WTC11 (cell line): Measurements from ENCODE around the gene CAMSAP1. TPM values are rescaled to one million over a fixed set of nuclear protein-coding genes. Genes with fewer than 3 reads are reported as not detected.

Experiments
- ATAC-seq: fragments of 200-7000 bp; cut with Tn5 transposase; 2 replicates; pipeline ENCODE4 v1.10.0; 2021; ENCODE audit warnings: mild to moderate bottlenecking, moderate library complexity
- CTCF ChIA-PET: fragments of 300-600 bp; sonication (Branson Sonifier 250); formaldehyde crosslinking; loops from one replicate; lab custom pipeline; 2021; ENCODE audit warnings: antibody characterized with exemption; lab: Charles Lee
- POLR2A ChIA-PET: fragments of 350-600 bp; sonication (Branson Sonifier 250); formaldehyde crosslinking; loops from one replicate; lab custom pipeline; 2021; ENCODE audit warnings: antibody characterized with exemption; lab: Charles Lee
- DNase-seq: peaks from one replicate; pipeline ENCODE4 v3.0.0; 2021; ENCODE audit warnings: low spot score
- H3K27ac Mint-ChIP-seq: 2 replicates; pipeline ENCODE4 v1.8.0; 2021; ENCODE audit warnings: mixed read lengths
- H3K27me3 Mint-ChIP-seq: 2 replicates; pipeline ENCODE4 v1.8.0; 2021; ENCODE audit warnings: low read depth, mild to moderate bottlenecking, moderate library complexity, mixed read lengths
- H3K36me3 Mint-ChIP-seq: 2 replicates; pipeline ENCODE4 v1.8.0; 2021; ENCODE audit warnings: mixed read lengths
- H3K4me1 Mint-ChIP-seq: 2 replicates; pipeline ENCODE4 v1.8.0; 2022; ENCODE audit warnings: mixed read lengths
- H3K4me3 Mint-ChIP-seq: 2 replicates; pipeline ENCODE4 v1.8.0; 2021; ENCODE audit warnings: mild to moderate bottlenecking, moderate library complexity, mixed read lengths
- H3K9me3 Mint-ChIP-seq: 2 replicates; pipeline ENCODE4 v1.8.0; 2021; ENCODE audit warnings: mixed read lengths
- AR ChIP-seq: fragments of 250-450 bp; sonication (Bioruptor Pico); IDR thresholded peaks from 2 replicates; pipeline ENCODE4 v1.9.0; 2021; ENCODE audit warnings: mild to moderate bottlenecking
- ATF3 ChIP-seq: sonication (generic); formaldehyde crosslinking; conservative IDR thresholded peaks from 2 replicates; pipeline ENCODE4 v1.8.1; 2022; ENCODE audit warnings: mild to moderate bottlenecking, missing genetic modification reagents
- FOXP1 ChIP-seq: sonication (generic); formaldehyde crosslinking; IDR thresholded peaks from 2 replicates; pipeline ENCODE4 v1.8.0; 2022; ENCODE audit warnings: missing genetic modification reagents, mild to moderate bottlenecking, moderate library complexity, borderline replicate concordance
- GTF2I ChIP-seq: fragments of 250-450 bp; sonication (Bioruptor Pico); conservative IDR thresholded peaks from 2 replicates; pipeline ENCODE4 v1.4.0; 2021; ENCODE audit warnings: mild to moderate bottlenecking
- HMGA2 ChIP-seq: fragments of 250-450 bp; sonication (Bioruptor Pico); IDR thresholded peaks from 2 replicates; pipeline ENCODE4 v1.4.0; 2021; ENCODE audit warnings: mild to moderate bottlenecking, moderate library complexity
- IRF2 ChIP-seq: sonication (generic); formaldehyde crosslinking; IDR thresholded peaks from 2 replicates; pipeline ENCODE4 v1.8.0; 2022; ENCODE audit warnings: low read depth, missing genetic modification reagents, borderline replicate concordance
- JUN ChIP-seq: sonication (generic); formaldehyde crosslinking; IDR thresholded peaks from 2 replicates; pipeline ENCODE4 v1.8.0; 2023; ENCODE audit warnings: mild to moderate bottlenecking, missing genetic modification reagents
- KAT7 ChIP-seq: sonication (generic); formaldehyde crosslinking; IDR thresholded peaks from 2 replicates; pipeline ENCODE4 v1.8.1; 2023; ENCODE audit warnings: missing genetic modification reagents, mild to moderate bottlenecking, borderline replicate concordance
- MXD4 ChIP-seq: fragments of 250-450 bp; sonication (Bioruptor Pico); IDR thresholded peaks from 2 replicates; pipeline ENCODE4 v1.8.0; 2021; ENCODE audit warnings: mild to moderate bottlenecking, moderate library complexity, borderline replicate concordance
- NFATC4 ChIP-seq: fragments of 250-450 bp; sonication (Bioruptor Pico); IDR thresholded peaks from 2 replicates; pipeline ENCODE4 v1.9.0; 2021; ENCODE audit warnings: mild to moderate bottlenecking
- NFE2L1 ChIP-seq: sonication (generic); formaldehyde crosslinking; IDR thresholded peaks from 2 replicates; pipeline ENCODE4 v1.8.1; 2023; ENCODE audit warnings: missing genetic modification reagents
- NR3C1 ChIP-seq: sonication (generic); formaldehyde crosslinking; conservative IDR thresholded peaks from 2 replicates; pipeline ENCODE4 v1.8.1; 2023; ENCODE audit warnings: low read depth, mild to moderate bottlenecking, missing genetic modification reagents
- PREB ChIP-seq: sonication (generic); formaldehyde crosslinking; IDR thresholded peaks from 2 replicates; pipeline ENCODE4 v1.8.1; 2022; ENCODE audit warnings: mild to moderate bottlenecking, missing genetic modification reagents, moderate library complexity, borderline replicate concordance
- SMAD4 ChIP-seq: sonication (generic); formaldehyde crosslinking; IDR thresholded peaks from 2 replicates; pipeline ENCODE4 v1.8.0; 2022; ENCODE audit warnings: mild to moderate bottlenecking, missing genetic modification reagents
- ZNF138 ChIP-seq: sonication (generic); formaldehyde crosslinking; conservative IDR thresholded peaks from 2 replicates; pipeline ENCODE4 v1.8.1; 2022; ENCODE audit warnings: mild to moderate bottlenecking, moderate library complexity, missing genetic modification reagents
- ZNF317 ChIP-seq: sonication (generic); formaldehyde crosslinking; IDR thresholded peaks from 2 replicates; pipeline ENCODE4 v1.8.1; 2023; ENCODE audit warnings: low read depth, mild to moderate bottlenecking, moderate library complexity, missing genetic modification reagents, borderline replicate concordance
- ZNF396 ChIP-seq: fragments of 250-450 bp; sonication (Bioruptor Pico); IDR thresholded peaks from 2 replicates; pipeline ENCODE4 v1.8.0; 2021; ENCODE audit warnings: mild to moderate bottlenecking, moderate library complexity, borderline replicate concordance
- total RNA-seq: library from RNA; stranded (reverse); gene quantifications from 3 replicates; pipeline ENCODE4 v1.2.3, GENCODE V29; 2021
- TF ChIP-seq, protein P1 (sequence below): sonication (generic); formaldehyde crosslinking; IDR thresholded peaks from 2 replicates; pipeline ENCODE4 v1.8.1; 2023; ENCODE audit warnings: mild to moderate bottlenecking, missing genetic modification reagents, moderate library complexity
- TF ChIP-seq, protein P2 (sequence below): sonication (generic); formaldehyde crosslinking; IDR thresholded peaks from 2 replicates; pipeline ENCODE4 v1.8.0; 2022; ENCODE audit warnings: mild to moderate bottlenecking, missing genetic modification reagents
- TF ChIP-seq, protein P3 (sequence below): fragments of 200-600 bp; IDR thresholded peaks from 2 replicates; pipeline ENCODE4 v1.8.0; 2022; ENCODE audit warnings: antibody characterized with exemption
- TF ChIP-seq, protein P4 (sequence below): sonication (generic); formaldehyde crosslinking; IDR thresholded peaks from 2 replicates; pipeline ENCODE4 v1.8.0; 2023; ENCODE audit warnings: mild to moderate bottlenecking, missing genetic modification reagents

Gene CAMSAP1
- total RNA-seq, 1 experiment from 2014 or later, result 40.5 TPM

DNA sequence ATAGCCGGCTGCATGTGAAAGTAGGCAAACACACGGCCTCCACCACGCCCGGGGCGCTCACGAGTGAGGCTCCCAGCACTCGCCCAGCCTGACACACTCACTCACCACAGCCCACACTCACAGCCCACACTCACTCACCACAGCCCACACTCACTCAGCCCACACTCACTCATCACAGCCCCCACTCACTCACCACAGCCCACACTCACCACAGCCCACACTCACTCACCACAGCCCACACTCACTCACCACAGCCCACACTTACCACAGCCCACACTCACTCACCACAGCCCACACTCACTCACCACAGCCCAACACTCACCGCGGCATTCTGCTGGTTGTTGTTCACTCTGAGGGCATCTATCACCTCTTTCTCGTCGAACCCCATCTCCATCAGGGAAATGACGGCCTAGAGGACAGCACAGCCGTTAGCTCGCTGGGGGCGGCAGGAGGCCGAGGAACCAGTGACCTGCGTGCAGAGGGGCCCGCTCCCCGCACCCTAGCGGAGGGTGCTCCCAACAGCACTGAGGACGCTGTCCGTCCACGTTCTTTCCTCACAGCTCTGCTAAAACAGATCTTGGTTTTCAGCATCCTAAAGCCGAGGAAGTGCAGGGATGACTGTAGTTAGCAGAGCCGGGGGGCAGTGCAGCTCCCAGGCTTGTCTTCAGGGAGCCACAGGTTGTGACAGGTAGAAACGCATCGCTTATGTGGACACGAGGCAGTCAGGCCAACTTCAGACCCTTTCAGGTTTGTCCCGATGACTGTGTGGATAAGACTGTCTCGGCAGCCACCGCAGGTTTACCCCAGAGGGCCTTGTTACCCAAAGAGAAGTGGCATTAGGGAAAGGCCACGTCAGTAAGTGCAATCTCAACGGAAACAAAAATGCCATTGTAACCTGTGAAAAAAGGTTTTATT is 32.3 kb upstream of the CAMSAP1 start (continued):
- TF ChIP-seq PREB (CRISPR knock-in tag), result no peak
- TF ChIP-seq ATF3 (CRISPR knock-in tag), result no peak
- TF ChIP-seq SMAD4, result no peak
- TF ChIP-seq NFATC4 (CRISPR knock-in tag), result no peak

DNA sequence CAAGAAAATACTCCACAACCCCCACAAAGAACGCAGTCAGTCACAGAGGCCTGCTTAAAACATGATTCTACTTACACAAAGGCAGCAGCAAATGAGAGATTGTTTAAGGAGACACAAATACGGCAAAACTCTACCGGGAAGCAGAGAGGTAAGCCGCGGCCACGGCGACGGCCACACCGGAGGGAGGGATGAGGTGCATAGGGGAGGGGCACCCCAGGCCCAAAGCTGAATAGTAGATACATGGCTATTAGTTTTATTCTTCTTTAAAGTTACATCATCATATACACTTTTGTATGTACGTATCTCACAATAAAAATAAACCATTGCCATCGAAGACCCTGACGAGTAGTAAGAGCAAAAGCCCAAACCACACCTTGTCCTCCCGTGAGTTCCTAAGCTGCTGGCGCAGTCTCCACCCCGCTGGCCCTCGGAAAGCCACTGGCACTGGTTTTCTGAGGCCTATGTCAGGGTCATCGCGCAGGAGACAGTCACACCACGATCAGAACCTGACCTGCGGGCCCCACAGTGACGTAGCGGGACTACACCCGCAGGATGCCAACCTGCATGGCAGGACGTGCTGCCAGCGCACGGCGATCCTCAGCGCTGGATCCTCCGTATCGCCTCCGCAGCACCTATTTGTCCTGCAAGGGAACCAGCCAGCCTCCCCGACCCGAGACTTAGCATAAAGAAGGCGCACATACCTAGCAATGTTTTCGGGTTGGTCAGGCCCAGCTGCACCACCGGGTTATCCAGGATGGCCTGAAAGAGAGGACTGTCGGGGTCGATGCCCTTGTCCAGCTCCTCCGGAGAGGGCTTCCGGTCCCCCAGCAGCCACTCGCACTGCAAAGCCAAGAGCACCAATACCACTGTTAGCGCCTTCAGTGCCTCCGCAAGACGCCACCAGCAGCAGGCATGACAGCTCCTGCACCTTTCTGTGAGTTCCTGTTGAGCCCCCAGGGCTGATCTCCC is 30.5 kb upstream of the CAMSAP1 start:
- peaks cover 72% of the 10 kb centered on the region for H3K36me3 Mint-ChIP-seq
- peaks cover 8% of the 10 kb centered on the region for H3K9me3 Mint-ChIP-seq
- H3K27ac Mint-ChIP-seq, result no peak overlapping the region
- no peak overlapping the region for H3K4me3 Mint-ChIP-seq
- H3K4me1 Mint-ChIP-seq, result no peaks in the 10 kb centered on the region
- ChIA-PET CTCF (no interaction called here), POLR2A (no interaction called here)
- ATAC-seq (no peak), DNase-seq (no peak)
- H3K27me3 Mint-ChIP-seq, result no peaks in the 10 kb centered on the region
- TF ChIP-seq GTF2I (no peak), MXD4 (CRISPR knock-in tag) (no peak), KAT7 (CRISPR knock-in tag) (no peak), FOXP1 (CRISPR knock-in tag) (no peak), JUN (no peak), HMGA2 (CRISPR knock-in tag) (no peak), NR3C1 (no peak), IRF2 (CRISPR knock-in tag) (no peak), NFE2L1 (CRISPR knock-in tag) (no peak), ZNF396 (CRISPR knock-in tag) (no peak), ZNF138 (CRISPR knock-in tag) (no peak), AR (CRISPR knock-in tag) (no peak), ZNF317 (CRISPR knock-in tag) (no peak)
- TF ChIP-seq, protein P1, sequence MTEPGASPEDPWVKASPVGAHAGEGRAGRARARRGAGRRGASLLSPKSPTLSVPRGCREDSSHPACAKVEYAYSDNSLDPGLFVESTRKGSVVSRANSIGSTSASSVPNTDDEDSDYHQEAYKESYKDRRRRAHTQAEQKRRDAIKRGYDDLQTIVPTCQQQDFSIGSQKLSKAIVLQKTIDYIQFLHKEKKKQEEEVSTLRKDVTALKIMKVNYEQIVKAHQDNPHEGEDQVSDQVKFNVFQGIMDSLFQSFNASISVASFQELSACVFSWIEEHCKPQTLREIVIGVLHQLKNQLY (CRISPR knock-in tag), result no peak
- TF ChIP-seq, protein P2, sequence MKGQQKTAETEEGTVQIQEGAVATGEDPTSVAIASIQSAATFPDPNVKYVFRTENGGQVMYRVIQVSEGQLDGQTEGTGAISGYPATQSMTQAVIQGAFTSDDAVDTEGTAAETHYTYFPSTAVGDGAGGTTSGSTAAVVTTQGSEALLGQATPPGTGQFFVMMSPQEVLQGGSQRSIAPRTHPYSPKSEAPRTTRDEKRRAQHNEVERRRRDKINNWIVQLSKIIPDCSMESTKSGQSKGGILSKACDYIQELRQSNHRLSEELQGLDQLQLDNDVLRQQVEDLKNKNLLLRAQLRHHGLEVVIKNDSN, result no peak
- TF ChIP-seq, protein P3, sequence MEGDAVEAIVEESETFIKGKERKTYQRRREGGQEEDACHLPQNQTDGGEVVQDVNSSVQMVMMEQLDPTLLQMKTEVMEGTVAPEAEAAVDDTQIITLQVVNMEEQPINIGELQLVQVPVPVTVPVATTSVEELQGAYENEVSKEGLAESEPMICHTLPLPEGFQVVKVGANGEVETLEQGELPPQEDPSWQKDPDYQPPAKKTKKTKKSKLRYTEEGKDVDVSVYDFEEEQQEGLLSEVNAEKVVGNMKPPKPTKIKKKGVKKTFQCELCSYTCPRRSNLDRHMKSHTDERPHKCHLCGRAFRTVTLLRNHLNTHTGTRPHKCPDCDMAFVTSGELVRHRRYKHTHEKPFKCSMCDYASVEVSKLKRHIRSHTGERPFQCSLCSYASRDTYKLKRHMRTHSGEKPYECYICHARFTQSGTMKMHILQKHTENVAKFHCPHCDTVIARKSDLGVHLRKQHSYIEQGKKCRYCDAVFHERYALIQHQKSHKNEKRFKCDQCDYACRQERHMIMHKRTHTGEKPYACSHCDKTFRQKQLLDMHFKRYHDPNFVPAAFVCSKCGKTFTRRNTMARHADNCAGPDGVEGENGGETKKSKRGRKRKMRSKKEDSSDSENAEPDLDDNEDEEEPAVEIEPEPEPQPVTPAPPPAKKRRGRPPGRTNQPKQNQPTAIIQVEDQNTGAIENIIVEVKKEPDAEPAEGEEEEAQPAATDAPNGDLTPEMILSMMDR, result no peak
- TF ChIP-seq, protein P4, sequence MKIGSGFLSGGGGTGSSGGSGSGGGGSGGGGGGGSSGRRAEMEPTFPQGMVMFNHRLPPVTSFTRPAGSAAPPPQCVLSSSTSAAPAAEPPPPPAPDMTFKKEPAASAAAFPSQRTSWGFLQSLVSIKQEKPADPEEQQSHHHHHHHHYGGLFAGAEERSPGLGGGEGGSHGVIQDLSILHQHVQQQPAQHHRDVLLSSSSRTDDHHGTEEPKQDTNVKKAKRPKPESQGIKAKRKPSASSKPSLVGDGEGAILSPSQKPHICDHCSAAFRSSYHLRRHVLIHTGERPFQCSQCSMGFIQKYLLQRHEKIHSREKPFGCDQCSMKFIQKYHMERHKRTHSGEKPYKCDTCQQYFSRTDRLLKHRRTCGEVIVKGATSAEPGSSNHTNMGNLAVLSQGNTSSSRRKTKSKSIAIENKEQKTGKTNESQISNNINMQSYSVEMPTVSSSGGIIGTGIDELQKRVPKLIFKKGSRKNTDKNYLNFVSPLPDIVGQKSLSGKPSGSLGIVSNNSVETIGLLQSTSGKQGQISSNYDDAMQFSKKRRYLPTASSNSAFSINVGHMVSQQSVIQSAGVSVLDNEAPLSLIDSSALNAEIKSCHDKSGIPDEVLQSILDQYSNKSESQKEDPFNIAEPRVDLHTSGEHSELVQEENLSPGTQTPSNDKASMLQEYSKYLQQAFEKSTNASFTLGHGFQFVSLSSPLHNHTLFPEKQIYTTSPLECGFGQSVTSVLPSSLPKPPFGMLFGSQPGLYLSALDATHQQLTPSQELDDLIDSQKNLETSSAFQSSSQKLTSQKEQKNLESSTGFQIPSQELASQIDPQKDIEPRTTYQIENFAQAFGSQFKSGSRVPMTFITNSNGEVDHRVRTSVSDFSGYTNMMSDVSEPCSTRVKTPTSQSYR (CRISPR knock-in tag), result no peak
